K562 (cell line): ENCODE data around the gene WWTR1.

Experiments used
- EZH2 ChIP-seq: IDR thresholded peaks from 2 replicates; pipeline ENCODE4 v1.6.1; 2012; ENCODE audit warnings: low read depth, mild to moderate bottlenecking, inconsistent platforms, low read length, borderline replicate concordance
- LCOR ChIP-seq: sonication (generic); formaldehyde crosslinking; IDR thresholded peaks from 2 replicates; pipeline ENCODE4 v1.8.0; 2022; ENCODE audit warnings: mild to moderate bottlenecking, missing genetic modification reagents
- SIRT6 ChIP-seq: IDR thresholded peaks from one replicate; pipeline ENCODE4 v1.6.1; 2012; ENCODE audit warnings: low read depth, mild to moderate bottlenecking, control low read depth, inconsistent platforms, low read length, moderate library complexity
- SNRNP70 ChIP-seq: fragments of 200-400 bp; formaldehyde crosslinking; optimal IDR thresholded peaks from 2 replicates; pipeline ENCODE3; 2017; ENCODE audit warnings: low read depth, low read length
- TBP ChIP-seq: optimal IDR thresholded peaks from 2 replicates; pipeline ENCODE3; 2011; ENCODE audit warnings: low read depth, low read length, improper control_type of control experiment
- TF ChIP-seq, protein P1 (sequence below), 3 experiments: IDR thresholded peaks in 2 of 3; conservative IDR thresholded peaks in 1 of 3; 2 replicates each; pipeline ENCODE4 v1.5.1; 2011 to 2012; ENCODE audit warnings: low read length in 3 of 3, mild to moderate bottlenecking in 3 of 3, control low read depth in 2 of 3, improper control_type of control experiment in 1 of 3, inconsistent platforms in 1 of 3, low read depth in 1 of 3, mixed read lengths in 1 of 3, moderate library complexity in 1 of 3; ENCODE audit not compliant: insufficient read depth in 2 of 3
- TF ChIP-seq, protein P2 (sequence below): fragments of 200-800 bp; sonication (Bioruptor generic); IDR thresholded peaks from 2 replicates; pipeline ENCODE4 v1.6.1; 2016; ENCODE audit warnings: missing genetic modification characterization, missing compliant biosample characterization

DNA sequence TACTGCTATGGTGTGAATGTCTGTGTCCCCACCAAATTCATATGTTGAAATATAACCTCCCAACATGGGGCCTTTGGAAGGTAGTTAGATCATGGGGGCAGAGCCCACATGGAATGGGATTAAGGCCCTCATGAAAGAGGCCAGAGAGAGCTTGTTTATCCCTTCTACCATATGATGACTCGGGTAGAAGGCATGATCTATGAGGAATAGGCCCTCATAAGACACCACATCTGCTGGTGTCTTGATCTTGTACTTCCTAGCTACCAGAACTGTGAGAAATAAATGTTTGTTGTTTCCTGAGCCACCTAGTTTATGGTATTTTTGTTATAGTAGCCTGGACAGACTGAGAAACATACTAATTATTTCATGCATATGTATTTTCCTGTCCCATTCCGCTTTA is 51.9 kb downstream of the WWTR1 start:
- TF ChIP-seq TBP (no peak), EZH2 (no peak), SNRNP70 (no peak), SIRT6 (no peak), LCOR (CRISPR knock-in tag) (no peak)
- TF ChIP-seq, protein P1, sequence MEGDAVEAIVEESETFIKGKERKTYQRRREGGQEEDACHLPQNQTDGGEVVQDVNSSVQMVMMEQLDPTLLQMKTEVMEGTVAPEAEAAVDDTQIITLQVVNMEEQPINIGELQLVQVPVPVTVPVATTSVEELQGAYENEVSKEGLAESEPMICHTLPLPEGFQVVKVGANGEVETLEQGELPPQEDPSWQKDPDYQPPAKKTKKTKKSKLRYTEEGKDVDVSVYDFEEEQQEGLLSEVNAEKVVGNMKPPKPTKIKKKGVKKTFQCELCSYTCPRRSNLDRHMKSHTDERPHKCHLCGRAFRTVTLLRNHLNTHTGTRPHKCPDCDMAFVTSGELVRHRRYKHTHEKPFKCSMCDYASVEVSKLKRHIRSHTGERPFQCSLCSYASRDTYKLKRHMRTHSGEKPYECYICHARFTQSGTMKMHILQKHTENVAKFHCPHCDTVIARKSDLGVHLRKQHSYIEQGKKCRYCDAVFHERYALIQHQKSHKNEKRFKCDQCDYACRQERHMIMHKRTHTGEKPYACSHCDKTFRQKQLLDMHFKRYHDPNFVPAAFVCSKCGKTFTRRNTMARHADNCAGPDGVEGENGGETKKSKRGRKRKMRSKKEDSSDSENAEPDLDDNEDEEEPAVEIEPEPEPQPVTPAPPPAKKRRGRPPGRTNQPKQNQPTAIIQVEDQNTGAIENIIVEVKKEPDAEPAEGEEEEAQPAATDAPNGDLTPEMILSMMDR (IDR thresholded peaks at IDR 0.05 in 2 of 3, conservative IDR thresholded peaks at IDR 0.05 in 1 of 3; ENCODE audit: insufficient read depth in 2 of 3, low read depth in 1 of 3, low read length in 3 of 3), result no peak
- TF ChIP-seq, protein P2, sequence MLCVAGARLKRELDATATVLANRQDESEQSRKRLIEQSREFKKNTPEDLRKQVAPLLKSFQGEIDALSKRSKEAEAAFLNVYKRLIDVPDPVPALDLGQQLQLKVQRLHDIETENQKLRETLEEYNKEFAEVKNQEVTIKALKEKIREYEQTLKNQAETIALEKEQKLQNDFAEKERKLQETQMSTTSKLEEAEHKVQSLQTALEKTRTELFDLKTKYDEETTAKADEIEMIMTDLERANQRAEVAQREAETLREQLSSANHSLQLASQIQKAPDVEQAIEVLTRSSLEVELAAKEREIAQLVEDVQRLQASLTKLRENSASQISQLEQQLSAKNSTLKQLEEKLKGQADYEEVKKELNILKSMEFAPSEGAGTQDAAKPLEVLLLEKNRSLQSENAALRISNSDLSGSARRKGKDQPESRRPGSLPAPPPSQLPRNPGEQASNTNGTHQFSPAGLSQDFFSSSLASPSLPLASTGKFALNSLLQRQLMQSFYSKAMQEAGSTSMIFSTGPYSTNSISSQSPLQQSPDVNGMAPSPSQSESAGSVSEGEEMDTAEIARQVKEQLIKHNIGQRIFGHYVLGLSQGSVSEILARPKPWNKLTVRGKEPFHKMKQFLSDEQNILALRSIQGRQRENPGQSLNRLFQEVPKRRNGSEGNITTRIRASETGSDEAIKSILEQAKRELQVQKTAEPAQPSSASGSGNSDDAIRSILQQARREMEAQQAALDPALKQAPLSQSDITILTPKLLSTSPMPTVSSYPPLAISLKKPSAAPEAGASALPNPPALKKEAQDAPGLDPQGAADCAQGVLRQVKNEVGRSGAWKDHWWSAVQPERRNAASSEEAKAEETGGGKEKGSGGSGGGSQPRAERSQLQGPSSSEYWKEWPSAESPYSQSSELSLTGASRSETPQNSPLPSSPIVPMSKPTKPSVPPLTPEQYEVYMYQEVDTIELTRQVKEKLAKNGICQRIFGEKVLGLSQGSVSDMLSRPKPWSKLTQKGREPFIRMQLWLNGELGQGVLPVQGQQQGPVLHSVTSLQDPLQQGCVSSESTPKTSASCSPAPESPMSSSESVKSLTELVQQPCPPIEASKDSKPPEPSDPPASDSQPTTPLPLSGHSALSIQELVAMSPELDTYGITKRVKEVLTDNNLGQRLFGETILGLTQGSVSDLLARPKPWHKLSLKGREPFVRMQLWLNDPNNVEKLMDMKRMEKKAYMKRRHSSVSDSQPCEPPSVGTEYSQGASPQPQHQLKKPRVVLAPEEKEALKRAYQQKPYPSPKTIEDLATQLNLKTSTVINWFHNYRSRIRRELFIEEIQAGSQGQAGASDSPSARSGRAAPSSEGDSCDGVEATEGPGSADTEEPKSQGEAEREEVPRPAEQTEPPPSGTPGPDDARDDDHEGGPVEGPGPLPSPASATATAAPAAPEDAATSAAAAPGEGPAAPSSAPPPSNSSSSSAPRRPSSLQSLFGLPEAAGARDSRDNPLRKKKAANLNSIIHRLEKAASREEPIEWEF (CRISPR knock-in tag), result no peak
